ENCODE results near the gene PTER. TPM values are rescaled to one million over a fixed set of nuclear protein-coding genes. Genes with fewer than 3 reads are reported as not detected.

The PTER gene
- total RNA-seq, 2 experiments from 2014 or later: 22.8 to 29.7 TPM

DNA sequence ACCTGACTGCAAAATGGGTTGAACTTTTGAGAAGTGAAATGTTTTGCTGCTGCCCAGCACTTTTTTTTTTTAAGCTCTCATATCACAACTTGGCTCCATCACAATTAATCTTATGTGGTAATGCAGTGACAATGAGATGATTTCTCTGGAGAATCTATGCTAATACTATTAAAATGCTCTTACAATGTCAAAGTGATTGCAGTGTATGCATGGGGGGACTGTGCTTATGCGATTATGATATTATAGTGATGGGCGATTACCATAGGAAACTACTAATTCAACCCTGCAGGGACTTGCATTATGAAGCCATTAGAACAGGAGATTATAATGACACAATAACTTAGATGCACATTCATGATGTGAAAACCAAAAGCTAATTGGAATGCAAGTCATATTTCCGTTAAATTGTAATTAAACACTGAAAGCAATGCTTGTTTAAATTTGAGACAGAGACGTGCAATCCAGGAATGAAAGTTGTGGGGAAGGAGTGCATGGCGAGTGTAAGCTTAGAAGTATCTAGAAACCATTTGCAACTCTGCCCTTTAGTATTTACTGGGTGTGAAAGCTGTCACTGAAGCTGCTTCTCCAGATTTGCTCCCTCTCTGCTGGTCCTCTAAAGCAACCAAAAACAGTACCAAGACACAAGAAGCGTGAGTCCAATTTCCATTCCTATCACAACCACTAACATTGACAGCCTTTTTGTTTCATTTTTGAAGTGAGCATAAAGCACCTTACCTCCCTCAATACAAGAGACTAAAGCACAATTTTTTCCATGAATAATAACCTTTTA, 21.6 kb downstream of the PTER start:
- CTCF ChIA-PET (ENCODE audit: unreplicated experiment): no interaction called here
- TF ChIP-seq, protein P1, sequence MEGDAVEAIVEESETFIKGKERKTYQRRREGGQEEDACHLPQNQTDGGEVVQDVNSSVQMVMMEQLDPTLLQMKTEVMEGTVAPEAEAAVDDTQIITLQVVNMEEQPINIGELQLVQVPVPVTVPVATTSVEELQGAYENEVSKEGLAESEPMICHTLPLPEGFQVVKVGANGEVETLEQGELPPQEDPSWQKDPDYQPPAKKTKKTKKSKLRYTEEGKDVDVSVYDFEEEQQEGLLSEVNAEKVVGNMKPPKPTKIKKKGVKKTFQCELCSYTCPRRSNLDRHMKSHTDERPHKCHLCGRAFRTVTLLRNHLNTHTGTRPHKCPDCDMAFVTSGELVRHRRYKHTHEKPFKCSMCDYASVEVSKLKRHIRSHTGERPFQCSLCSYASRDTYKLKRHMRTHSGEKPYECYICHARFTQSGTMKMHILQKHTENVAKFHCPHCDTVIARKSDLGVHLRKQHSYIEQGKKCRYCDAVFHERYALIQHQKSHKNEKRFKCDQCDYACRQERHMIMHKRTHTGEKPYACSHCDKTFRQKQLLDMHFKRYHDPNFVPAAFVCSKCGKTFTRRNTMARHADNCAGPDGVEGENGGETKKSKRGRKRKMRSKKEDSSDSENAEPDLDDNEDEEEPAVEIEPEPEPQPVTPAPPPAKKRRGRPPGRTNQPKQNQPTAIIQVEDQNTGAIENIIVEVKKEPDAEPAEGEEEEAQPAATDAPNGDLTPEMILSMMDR (conservative IDR thresholded peaks at IDR 0.05; ENCODE audit: low read length): no peak
- TF ChIP-seq EZH2phosphoT487 (IDR thresholded peaks at IDR 0.05; ENCODE audit: borderline replicate concordance, low read depth, low read length): no peak

DNA sequence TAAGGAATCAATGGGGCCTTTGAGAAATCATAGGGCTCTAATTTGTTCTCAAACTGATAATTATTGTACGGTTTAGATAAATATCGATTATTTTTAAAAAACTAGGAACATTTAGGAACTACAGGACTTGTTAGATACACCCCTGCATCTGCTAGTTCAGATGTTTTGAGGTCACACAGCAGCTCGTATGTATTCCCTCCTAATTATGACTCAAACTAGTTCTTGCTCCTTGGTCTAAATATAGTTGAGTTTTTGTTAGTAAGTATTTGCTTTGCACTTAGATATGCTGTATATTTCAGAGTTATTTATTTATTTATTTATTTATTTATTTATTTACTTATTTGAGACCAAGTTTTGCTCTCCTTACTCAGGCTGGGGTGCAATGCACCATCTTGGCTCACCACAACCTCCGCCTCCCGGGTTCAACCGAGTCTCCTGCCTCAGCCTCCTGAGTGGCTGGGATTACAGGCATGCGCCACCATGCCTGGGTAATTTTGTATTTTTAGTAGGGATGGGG, 22.7 kb downstream of the PTER start:
- Histone ChIP-seq H4K20me1 (ENCODE audit: insufficient read depth, low read length) (no peaks in the 10 kb centered on the region), H3K9me2 (ENCODE audit: insufficient read depth, low read length) (no peaks in the 10 kb centered on the region), H3K9me3 (ENCODE audit: low read length) (no peaks in the 10 kb centered on the region), H3K36me3 (ENCODE audit: insufficient read depth, low read length) (peaks cover 8% of the 10 kb centered on the region), H3K79me2 (ENCODE audit: insufficient read depth, low read depth, low read length) (no peaks in the 10 kb centered on the region), H3K4me1 (ENCODE audit: insufficient read depth, low read length, poor library complexity, severe bottlenecking) (no peaks in the 10 kb centered on the region), H2AFZ (ENCODE audit: low read length) (no peak overlapping the region), H3K4me2 (ENCODE audit: low read length) (no peak overlapping the region), H3K27ac (ENCODE audit: low read depth, low read length, poor library complexity, severe bottlenecking) (no peak overlapping the region), H3K4me3 (ENCODE audit: low read depth, low read length, poor library complexity, severe bottlenecking) (no peak overlapping the region)
- ChIA-PET CTCF (ENCODE audit: unreplicated experiment) (no interaction called here), POLR2A (interaction anchor here (0.5 to 0.7 kb wide), 2 partner anchors 281 to 448 kb away, joined by 3 read pairs; no protein-coding TSS in a partner anchor)
- no TSS peak for BruUV-seq (replicated peaks)
- intact Hi-C loops (cut with micrococcal nuclease; ENCODE audit: unreplicated experiment): no loop called here
- TF ChIP-seq, protein P1 (conservative IDR thresholded peaks at IDR 0.05; ENCODE audit: low read length): no peak
- no peak for TF ChIP-seq EZH2phosphoT487 (IDR thresholded peaks at IDR 0.05; ENCODE audit: borderline replicate concordance, low read depth, low read length)
- no peak for DNase-seq (ENCODE audit: low spot score)

More for the DNA sequence above, 21.6 kb downstream of the PTER start:
- Histone ChIP-seq H4K20me1 (ENCODE audit: insufficient read depth, low read length) (no peaks in the 10 kb centered on the region), H3K9me3 (ENCODE audit: low read length) (no peaks in the 10 kb centered on the region), H3K4me3 (ENCODE audit: low read depth, low read length, poor library complexity, severe bottlenecking) (no peak overlapping the region), H3K36me3 (ENCODE audit: insufficient read depth, low read length) (no peaks in the 10 kb centered on the region; the same call in 1 of the 2 replicates), H3K4me2 (ENCODE audit: low read length) (no peak overlapping the region), H2AFZ (ENCODE audit: low read length) (no peak overlapping the region), H3K27ac (ENCODE audit: low read depth, low read length, poor library complexity, severe bottlenecking) (no peak overlapping the region), H3K79me2 (ENCODE audit: insufficient read depth, low read depth, low read length) (no peaks in the 10 kb centered on the region), H3K9me2 (ENCODE audit: insufficient read depth, low read length) (no peaks in the 10 kb centered on the region), H3K4me1 (ENCODE audit: insufficient read depth, low read length, poor library complexity, severe bottlenecking) (no peaks in the 10 kb centered on the region)
- BruUV-seq (replicated peaks): TSS peak; percentile 16
- intact Hi-C loops (cut with micrococcal nuclease; ENCODE audit: unreplicated experiment): no loop called here
- no peak for DNase-seq (ENCODE audit: low spot score)
- POLR2A ChIA-PET: interaction anchor here (0.6 to 0.7 kb wide), 2 partner anchors 11 to 280 kb away, joined by 3 read pairs; no protein-coding TSS in a partner anchor

DNA sequence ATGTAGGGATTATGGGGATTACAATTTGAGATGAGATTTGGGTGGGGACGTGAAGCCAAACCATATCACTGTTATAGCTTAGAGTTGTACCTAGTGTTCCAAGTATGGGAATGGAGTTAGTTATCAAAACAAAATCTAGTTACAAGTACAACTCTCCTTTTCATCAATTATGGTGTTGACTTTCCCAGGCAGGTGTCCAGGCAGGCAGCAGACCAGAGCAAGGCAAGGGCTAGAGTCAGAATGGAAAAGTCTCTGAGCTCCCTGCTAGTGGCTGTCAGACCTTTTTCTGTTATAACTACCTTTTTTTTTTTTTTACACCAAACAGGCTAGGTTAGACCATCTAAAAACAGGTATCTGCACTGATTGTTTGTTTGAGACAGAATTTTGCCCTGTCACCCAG, 29.2 kb downstream of the PTER start:
- Histone ChIP-seq H3K4me1 (ENCODE audit: insufficient read depth, low read length, poor library complexity, severe bottlenecking) (no peaks in the 10 kb centered on the region), H3K27ac (ENCODE audit: low read depth, low read length, poor library complexity, severe bottlenecking) (no peak overlapping the region), H4K20me1 (ENCODE audit: insufficient read depth, low read length) (no peaks in the 10 kb centered on the region), H3K9me2 (ENCODE audit: insufficient read depth, low read length) (no peaks in the 10 kb centered on the region), H3K4me3 (ENCODE audit: low read depth, low read length, poor library complexity, severe bottlenecking) (no peak overlapping the region), H3K9me3 (ENCODE audit: low read length) (no peaks in the 10 kb centered on the region), H2AFZ (ENCODE audit: low read length) (no peak overlapping the region), H3K79me2 (ENCODE audit: insufficient read depth, low read depth, low read length) (no peaks in the 10 kb centered on the region), H3K36me3 (ENCODE audit: insufficient read depth, low read length) (peaks cover 14% of the 10 kb centered on the region), H3K4me2 (ENCODE audit: low read length) (no peak overlapping the region)
- DNase-seq (ENCODE audit: low spot score): no peak
- BruUV-seq (replicated peaks): no TSS peak
- POLR2A ChIA-PET: no interaction called here
- TF ChIP-seq EZH2phosphoT487 (IDR thresholded peaks at IDR 0.05; ENCODE audit: borderline replicate concordance, low read depth, low read length): no peak
- TF ChIP-seq, protein P1 (conservative IDR thresholded peaks at IDR 0.05; ENCODE audit: low read length): no peak
- CTCF ChIA-PET (ENCODE audit: unreplicated experiment): no interaction called here
- intact Hi-C loops (cut with micrococcal nuclease; ENCODE audit: unreplicated experiment): no loop called here

Measured in OCI-LY7 (cell line).